GM18498 (cell line): ENCODE results near the gene PNMA6E.
"Not testable (repeated sequence)": the region's sequence is repeated elsewhere in the genome, so short reads cannot be mapped to it uniquely, and the experiment has no call there.

Source experiments
- ATAC-seq: cut with Tn5 transposase; IDR thresholded peaks from one replicate; pipeline ENCODE4 v1.9.1; 2021; ENCODE audit warnings: mild to moderate bottlenecking, moderate library complexity; ENCODE audit not compliant: unreplicated experiment

The PNMA6E gene

DNA sequence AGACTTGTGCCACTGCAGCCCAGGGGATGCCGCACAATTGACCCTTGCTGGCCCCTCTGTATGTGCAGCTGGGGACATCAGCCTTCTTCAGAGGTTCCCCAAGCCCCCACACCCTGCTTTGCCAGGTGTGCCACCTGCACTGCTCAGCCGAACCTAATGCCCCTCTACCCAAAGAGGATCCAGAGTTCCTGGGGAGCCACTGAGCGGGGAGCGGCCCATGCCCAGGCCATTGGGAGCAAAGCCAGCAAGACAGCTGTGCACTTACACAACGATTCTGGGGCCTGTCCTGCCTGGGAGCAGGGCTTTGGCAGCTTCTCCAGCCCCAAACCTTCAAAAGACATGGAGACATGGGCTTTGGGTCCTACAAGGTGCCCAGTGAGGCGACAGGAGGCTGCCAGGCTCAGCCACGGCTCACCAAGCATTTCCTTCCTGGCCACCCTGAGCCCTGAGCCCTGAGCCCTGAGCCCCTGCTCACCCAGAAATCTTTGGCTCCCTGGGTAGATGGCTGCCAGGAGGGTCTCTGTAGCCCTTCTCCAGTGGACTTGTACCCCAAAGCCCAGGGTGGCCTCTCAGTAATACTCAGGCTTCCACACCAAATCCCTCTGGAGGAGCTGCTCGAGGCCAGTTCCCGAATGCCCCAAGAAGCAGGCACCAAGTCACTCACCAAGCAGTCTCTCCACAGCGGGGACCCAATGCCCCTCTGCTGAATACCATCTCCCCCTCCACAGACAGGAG, 13.0 kb downstream of the PNMA6E start:
- ATAC-seq = no peak

DNA sequence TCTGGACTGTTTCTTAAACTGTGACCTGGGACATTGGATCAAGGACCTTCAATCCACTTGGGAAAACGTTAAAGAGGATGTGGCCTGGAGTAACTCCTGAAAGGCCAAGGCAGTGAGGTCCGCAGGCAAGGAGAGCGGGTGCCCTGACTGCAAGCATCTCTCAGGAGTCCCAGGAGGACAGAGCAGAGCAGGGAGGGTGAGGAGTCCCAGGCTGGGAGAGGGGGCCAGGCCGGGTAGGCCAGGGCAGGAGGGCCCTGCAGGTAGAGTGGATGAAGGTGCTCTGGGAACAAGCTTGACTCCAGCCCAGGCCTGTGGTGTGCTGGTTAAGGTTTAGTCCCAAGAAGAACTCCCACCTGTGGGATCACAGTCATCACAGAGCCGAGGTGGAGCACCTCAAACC, 13.8 kb downstream of the PNMA6E start:
- ATAC-seq = no peak

DNA sequence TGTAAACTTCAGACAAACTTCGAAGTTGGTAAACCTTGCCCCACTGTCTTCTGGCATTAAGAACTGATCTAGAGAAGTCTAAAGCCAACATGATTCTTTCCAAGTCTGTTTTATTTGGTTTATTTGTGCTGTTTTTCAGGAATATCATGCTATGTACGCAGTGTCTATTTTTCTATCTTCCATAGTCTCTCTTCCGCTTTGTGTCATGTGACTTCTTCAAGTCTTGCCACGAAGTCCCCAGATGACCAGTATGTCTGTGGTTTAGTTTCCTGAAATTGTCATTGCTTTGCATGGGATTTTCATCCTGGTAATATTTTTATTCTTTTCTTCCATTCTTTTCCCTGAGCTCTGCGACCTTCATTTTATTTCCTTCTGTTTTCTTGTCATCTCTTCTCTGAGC, 15.1 kb downstream of the PNMA6E start:
- ATAC-seq = no peak

DNA sequence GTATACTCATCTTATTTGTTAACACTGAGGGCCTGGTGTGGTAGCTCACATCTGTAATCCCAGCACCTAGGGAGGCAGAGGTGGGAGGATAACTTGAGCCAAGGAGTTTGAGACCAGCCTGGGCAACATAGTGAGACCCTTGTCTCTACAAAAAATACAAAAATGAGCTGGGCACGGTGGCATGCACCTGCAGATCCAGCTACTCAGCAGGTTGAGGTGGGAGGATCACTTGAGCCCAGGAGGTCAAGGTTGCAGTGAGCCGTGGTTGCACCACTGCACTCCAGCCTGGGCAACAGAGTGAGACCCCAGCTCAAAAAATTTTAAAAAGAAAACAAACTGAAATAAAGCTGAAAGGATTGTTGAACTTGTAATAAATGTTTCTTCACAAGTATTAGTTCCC, 16.2 kb downstream of the PNMA6E start:
- not testable (repeated sequence) for ATAC-seq

DNA sequence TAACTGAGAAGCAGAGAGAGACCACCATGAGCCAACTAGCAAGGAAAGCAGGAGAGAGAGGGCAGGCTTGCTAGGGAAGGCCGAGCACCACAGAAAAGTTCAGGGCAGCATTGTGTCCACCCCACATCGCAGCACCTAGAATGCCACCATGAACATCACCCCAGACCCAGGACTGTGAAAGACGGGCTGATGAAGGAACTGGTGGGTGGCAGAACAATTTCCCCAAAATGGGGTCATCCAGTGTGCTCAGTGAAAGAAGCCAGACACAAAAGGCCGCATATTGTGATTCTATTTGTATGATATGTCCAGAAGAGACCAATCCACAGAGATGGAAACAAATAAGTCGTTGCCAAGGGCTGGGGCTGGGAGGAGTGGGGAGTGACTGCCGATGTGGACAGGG, 16.8 kb downstream of the PNMA6E start:
- ATAC-seq = no peak

DNA sequence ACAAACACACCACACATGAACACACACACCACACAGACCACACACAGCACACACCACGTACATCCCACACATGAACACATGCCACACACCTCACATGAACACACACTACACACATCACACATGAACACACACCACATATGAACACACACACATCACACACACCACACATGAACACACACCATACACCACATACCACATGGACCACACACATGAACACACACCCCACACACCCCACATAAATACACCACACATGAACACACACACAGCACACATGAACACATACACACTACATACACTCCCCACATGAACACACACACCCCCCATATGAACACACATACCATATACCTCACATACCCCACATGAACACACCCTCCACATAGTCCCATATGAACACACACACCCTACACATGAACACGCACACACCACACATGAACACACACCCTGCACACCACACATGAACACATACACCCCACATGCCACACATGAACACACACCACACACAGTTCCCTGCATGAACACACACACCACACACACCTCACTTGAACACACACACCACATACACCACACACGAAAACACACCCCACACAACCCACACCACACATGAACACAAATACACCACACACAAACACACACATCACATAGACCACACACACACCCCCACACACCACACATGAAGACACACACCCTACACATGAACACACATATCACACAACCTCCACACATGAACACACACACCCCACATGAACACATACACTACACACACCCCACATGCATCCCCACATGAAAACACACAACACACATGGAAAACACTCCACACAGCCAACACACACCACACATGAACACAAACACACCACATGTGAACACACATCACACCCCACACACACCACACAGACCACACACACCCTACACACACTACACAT, 18.3 kb downstream of the PNMA6E start:
- no peak for ATAC-seq

DNA sequence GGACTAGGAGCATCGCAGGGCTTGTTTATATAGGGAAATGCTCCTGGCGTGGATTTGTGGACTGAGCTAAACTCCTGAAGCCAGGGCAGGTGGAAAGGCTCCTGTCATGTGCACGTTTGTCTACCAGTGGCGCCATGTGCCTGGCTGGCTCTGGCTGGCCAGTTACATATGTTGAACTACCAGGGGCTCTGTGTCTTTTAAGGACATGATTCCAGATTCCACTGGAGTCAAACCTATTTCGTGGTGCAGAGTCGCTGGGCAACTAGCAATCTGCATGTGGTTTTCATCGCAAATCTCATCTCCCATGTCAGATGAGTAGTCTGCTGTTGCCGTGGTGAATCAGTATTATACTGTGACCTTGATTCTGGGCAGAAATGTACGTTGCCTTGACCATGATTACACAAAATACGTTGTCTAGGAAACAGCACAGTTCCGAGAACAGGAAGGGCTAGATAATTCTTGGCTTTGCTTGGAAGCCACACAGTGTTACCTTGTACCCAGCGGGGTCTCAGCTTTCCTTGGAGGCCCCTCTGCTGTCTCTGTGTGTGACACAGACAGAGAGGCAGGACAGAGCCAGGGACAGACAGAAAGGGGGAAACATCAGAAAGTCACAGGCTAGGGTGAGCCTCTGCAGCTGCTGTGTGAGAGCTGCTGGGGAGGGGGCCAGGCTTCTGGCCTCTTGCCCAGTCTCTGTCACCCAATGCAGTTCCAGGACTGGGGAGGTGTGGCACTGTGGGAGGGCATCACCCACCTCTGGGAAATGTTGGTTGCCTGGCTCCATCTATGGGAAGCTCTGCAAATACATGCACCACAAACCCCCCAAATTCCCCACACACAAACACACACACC, 19.2 kb downstream of the PNMA6E start:
- ATAC-seq = no peak

DNA sequence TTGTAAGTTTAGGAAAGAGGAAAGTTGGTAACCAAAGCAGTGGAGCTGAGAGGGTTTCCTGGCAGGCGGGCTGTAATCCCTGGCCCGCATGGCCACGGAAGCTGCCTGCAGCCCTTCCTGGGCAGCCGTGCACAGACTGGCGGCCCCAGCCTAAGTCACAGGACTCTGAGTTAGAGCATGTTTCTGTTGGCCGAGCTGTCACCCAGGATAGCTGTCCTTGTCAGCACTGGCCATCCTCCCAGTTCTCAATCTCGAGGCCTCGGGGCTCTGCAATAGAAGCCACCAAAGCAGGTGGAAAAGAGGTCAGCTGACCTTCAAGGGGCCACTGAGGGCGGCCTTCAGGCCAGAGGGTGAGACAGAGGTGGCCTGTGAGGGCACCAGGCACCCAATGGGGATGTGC, 20.5 kb downstream of the PNMA6E start:
- no peak for ATAC-seq

DNA sequence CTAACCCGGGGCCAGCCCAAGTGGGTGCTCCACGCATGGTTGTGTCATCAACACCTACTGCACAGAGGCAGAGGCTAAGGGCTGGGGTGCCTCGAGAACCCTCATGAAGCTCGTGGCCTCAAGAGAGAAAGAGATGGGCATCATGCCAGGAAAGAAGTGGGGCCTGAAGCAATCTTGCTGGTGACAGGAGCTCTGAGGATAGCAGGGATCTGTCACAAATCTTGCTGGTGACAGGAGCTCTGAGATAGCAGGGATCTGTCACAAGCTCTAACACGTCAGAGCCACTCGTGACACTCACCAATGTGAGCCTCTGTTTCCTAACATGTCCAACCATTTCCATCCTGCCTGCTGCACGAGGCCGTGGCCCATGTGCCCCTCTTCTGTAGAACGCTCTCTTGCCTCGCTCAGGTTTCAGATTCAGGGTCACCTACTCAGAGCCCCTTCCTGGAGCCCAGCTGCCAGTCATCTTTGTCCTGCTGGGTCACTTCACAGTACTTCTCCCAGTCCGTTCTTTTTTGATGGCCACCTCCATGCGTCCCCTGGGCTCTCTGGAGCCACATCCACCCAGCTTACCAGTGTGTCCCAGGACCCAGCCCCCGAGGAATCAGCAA, 21.1 kb downstream of the PNMA6E start:
- no peak for ATAC-seq

DNA sequence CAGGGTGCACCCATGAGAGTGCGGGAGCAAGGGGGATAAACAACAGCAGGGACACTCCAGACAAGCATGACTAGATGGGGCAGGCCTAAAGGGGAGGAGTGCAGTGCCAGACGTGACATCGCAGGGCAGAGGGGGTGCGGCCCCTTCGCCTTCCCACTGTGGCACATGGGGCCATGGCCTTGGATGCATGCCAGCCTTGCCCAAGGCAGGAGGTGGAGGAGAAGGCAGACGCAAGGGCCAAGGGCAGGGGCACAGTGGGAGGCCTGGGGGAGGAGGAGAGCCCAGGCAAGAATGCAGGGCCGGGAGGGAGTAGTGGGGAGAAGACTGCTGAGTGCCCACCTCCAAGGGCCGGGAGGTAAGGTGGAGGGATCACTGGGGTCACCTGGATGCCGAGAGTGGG, 21.6 kb downstream of the PNMA6E start:
- no peak for ATAC-seq

DNA sequence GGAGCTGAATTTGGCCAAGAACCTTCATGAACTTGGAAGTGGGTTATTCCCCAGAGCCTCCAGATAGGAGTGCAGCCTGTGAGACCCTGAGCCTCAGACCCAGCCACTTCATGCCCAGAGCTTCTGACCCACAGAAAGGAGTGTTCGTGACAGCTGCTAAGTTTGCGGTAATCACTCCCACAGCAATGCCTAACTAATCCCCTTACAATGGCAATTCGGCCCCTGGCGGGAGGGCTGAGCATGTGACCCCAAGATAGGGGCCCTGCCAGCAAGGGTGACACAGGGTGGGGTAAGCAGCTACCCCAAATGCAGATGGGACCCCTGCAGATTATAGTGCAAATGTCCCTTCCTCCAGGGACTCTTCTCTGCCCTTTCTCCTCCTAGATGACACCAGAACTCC, 22.5 kb downstream of the PNMA6E start:
- ATAC-seq = no peak

DNA sequence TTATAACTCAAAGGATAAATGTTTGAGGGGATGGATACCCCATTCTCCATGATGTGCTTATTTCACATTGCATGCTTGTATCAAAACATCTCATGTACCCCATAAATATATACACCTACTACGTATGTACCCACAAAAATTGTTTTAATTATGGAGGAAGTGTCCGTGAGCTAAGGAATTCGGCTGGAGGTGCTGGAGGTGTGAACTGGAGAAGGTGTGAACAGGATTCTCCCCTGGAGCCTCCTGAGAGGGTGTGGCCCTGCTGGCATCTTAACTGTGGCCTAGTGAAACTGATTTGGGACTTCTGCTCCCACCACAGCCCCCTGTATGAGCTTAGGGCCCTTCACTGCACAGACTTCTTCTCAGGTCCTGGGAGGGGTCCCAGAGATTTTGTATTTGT, 23.4 kb downstream of the PNMA6E start:
- ATAC-seq = no peak

DNA sequence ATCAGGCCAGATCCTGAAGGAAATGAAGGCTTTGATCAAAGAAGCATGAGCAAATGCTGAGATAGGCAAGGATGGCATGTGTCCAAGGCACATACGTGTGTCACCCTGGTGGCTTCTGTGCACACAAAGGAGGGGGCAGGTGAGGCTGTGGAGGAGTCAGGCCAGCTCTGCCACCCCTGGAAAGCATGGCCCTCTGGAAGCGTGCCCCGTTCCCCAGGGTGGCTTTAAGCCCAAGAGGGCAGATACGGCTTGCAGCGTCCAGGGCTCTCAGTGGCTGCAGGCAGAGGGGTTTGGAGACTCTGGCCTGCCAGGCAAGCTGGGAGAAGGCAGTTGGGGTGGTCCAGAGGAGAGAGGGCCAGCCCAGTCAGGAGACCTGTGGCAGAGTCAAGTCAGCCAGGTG, 25.6 kb downstream of the PNMA6E start:
- no peak for ATAC-seq

DNA sequence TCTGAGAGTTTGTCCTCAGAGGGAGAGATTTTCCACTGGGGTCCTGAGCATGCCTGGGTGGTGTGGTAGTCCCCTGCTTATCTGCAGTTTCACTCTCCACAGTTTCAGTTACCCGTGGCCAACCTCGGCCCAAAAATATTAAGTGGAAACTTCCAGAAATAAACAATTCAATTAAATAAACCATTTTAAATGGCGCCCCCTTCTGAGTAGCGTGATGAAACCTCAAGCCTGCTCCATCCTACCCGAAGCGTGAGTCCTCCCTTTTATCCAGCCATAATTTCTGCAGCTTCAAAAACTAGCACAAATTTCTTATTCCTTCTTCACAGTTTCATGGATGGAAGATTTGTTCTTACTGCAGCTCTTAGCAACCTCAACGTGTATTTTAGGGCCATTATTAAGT, 26.7 kb downstream of the PNMA6E start:
- ATAC-seq = no peak

DNA sequence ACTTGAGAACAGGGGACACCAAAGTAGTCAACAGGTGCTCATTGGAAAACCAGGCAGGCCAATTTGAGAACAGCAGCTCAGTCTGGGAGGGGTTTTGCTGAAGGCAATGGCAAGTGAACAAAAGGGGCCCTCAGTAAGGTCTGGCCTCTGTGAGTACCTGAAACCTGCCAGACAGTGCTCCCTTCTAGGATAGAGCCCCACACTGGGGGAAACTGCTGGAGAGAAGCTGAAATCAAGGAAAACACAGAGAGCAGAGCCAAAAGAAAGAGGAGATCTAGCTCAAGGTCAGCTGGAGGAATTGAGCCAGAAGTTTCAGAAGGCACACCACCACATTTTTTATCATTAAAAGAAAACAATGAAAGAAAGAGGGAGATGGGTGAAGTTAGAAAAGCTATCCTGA, 28.2 kb downstream of the PNMA6E start:
- no peak for ATAC-seq

DNA sequence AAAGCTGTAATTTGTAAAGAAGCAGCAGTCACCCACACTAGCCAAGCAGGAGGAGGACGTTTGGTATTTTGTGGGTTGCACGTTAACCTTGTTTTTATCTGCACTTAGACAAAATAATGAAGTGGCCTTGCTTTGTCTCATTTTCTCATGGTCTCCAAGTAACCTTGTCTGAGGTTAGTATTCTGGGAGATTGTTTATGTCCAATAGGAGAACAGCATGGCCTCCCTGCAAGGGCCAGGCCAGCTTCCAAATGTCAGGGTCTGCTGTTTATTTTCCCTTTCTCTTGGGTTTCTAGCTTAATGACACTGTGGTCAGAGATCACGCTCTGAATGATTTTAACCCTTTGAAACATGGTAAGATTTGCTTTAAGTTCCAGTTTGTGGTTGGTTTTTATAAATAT, 29.9 kb downstream of the PNMA6E start:
- no peak for ATAC-seq

DNA sequence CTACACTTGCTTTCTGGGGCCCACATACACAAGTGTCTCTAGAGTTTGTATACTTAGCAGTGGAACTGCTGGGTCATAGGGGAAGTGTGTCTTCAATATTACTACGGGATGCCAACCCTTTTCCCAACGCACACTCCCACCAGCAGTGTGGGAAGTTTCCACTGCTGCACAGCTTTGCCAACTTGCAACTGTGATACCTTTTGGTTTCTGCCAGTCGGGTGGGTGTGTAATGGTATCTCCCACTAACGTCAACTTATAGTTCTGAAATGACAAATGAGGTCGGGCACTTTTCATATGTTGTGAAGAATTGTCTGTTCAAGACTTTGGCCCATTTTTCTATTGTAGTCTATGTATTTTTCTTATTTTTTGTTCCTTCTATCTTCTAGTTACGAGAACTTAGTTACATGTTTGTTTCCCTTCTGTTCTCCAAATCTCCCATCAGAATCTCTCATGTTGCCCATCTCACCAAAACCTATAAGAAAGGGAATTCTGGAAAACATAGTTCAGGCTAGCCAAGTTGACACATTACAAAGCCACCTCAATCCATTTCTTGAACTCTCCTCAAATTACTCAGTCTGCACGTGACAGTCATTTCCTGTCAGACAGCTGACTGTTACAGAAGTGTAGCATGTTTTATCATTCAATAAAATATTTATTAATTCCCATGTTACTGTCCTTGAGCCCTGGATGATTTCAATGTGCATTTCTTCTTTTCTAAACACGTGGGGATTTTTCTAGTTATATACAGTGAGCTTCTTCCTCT, 30.7 kb downstream of the PNMA6E start:
- no peak for ATAC-seq

DNA sequence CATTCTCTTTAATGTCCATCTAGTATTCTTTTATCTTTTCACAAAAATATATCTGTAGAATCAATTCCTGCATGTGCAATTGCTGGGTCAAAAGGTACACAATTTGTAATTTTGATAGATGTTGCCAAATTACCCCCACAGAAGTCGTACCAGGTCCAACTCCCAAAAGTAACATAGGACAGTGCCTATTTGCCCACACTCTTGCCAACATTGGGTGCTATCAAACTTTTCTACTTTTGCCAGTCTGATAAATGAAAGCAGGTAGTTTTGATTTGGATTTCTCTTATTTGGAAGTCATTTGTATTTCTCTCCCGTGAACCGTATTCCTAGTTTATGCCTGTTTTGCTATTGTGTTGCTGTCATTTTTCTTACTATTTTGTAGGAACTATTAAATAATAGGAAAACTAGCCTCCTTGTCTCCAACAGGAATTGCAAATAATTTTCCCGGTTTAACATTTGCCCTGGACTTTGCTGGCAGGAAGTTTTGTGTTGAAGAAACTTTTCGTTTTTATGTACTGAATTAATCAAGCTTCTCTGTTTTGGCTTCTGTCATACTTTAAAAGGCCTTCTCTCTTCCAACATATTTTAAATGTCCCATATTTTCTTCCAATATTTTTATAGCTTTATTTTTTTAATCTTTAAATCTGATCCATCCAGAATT, 34.1 kb downstream of the PNMA6E start:
- ATAC-seq = no peak

DNA sequence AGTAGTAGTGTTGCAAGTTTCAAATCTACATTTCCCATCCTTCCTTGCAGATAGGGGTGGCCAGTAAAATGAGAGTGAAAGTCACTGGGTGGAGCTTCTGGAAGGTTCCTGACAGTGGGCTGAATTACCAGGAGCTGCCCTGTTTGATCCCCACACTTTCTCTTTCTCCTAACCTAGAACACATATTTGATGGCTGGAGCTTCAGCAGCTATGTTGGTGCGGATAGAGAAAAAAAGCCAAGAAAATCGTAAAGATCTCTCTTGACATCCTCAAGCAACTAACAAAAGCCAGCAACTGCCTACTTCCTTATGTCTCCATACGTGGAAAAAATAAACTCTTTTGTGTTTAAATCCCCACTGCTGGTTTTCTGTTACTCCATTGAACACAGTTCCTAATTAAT, 35.0 kb downstream of the PNMA6E start:
- no peak for ATAC-seq

DNA sequence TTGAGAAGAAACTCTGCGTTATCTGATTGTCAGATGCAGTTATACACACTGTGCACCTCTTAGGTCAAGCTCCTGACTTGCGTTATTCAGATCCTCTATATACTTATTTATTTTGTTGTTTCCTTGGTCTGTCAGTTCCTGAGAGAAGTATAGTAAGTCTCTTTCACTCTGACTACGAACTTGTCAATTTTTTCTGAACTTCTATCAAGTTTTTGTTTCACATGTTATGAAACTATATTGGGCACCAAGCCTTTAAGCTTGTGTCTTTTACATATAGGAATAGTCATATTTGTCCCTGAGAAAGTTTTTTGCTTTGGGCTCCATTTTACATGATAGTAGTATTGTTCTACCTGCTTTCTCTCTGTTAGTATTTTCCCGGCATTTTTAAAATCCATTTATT, 35.5 kb downstream of the PNMA6E start:
- ATAC-seq = peak; percentile 43
